HepG2 (cell line): ENCODE data around the gene UNC5C.

Experiments used
- KIAA2018 ChIP-seq: sonication (generic); formaldehyde crosslinking; IDR thresholded peaks from 2 replicates; pipeline ENCODE4 v1.5.0; 2020; ENCODE audit warnings: mild to moderate bottlenecking, missing genetic modification reagents, borderline replicate concordance
- SALL2 ChIP-seq: sonication (generic); formaldehyde crosslinking; IDR thresholded peaks from 2 replicates; pipeline ENCODE4 v1.8.1; 2023; ENCODE audit warnings: mild to moderate bottlenecking, missing genetic modification reagents, inconsistent platforms
- SMARCC2 ChIP-seq: fragments of 450-650 bp; IDR thresholded peaks from 2 replicates; pipeline ENCODE4 v1.6.1; 2017; ENCODE audit warnings: antibody characterized with exemption, mild to moderate bottlenecking
- ZNF318 ChIP-seq: sonication (generic); formaldehyde crosslinking; IDR thresholded peaks from 2 replicates; pipeline ENCODE4 v1.4.0; 2020; ENCODE audit warnings: mild to moderate bottlenecking, missing genetic modification reagents
- ZNF354B ChIP-seq: sonication (generic); formaldehyde crosslinking; IDR thresholded peaks from 2 replicates; pipeline ENCODE4 v1.8.0; 2022; ENCODE audit warnings: mild to moderate bottlenecking, missing genetic modification reagents
- ZNF776 ChIP-seq: sonication (generic); formaldehyde crosslinking; IDR thresholded peaks from 2 replicates; pipeline ENCODE4 v1.4.0; 2020; ENCODE audit warnings: mild to moderate bottlenecking, missing genetic modification reagents
- TF ChIP-seq, protein P1 (sequence below): sonication (generic); formaldehyde crosslinking; IDR thresholded peaks from one replicate; pipeline ENCODE4 v1.5.1; 2020; ENCODE audit warnings: mild to moderate bottlenecking, missing genetic modification reagents; ENCODE audit errors: not compliant biosample characterization

DNA sequence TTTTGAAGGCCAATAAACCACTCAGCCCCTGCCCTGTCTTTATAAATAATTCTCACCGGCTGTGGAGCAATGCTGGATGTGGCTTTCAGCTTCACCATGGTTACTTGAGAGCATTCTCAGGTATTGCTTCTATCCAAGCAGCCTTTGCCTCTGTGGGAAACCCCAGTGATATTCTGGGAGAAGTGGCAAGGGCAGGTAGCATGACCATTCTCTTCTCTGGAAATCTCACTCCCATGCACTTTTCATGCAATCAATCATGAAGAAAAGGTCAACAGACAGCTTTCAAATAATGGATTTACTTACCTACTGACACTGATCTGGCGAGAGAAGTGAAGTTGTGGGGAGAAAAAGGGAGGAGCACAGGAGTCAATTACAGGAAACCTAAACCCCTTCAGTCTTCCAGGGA is 49.5 kb downstream of the UNC5C start:
- TF ChIP-seq ZNF354B (CRISPR knock-in tag), result no peak
- TF ChIP-seq KIAA2018 (CRISPR knock-in tag), result no peak
- TF ChIP-seq, protein P1, sequence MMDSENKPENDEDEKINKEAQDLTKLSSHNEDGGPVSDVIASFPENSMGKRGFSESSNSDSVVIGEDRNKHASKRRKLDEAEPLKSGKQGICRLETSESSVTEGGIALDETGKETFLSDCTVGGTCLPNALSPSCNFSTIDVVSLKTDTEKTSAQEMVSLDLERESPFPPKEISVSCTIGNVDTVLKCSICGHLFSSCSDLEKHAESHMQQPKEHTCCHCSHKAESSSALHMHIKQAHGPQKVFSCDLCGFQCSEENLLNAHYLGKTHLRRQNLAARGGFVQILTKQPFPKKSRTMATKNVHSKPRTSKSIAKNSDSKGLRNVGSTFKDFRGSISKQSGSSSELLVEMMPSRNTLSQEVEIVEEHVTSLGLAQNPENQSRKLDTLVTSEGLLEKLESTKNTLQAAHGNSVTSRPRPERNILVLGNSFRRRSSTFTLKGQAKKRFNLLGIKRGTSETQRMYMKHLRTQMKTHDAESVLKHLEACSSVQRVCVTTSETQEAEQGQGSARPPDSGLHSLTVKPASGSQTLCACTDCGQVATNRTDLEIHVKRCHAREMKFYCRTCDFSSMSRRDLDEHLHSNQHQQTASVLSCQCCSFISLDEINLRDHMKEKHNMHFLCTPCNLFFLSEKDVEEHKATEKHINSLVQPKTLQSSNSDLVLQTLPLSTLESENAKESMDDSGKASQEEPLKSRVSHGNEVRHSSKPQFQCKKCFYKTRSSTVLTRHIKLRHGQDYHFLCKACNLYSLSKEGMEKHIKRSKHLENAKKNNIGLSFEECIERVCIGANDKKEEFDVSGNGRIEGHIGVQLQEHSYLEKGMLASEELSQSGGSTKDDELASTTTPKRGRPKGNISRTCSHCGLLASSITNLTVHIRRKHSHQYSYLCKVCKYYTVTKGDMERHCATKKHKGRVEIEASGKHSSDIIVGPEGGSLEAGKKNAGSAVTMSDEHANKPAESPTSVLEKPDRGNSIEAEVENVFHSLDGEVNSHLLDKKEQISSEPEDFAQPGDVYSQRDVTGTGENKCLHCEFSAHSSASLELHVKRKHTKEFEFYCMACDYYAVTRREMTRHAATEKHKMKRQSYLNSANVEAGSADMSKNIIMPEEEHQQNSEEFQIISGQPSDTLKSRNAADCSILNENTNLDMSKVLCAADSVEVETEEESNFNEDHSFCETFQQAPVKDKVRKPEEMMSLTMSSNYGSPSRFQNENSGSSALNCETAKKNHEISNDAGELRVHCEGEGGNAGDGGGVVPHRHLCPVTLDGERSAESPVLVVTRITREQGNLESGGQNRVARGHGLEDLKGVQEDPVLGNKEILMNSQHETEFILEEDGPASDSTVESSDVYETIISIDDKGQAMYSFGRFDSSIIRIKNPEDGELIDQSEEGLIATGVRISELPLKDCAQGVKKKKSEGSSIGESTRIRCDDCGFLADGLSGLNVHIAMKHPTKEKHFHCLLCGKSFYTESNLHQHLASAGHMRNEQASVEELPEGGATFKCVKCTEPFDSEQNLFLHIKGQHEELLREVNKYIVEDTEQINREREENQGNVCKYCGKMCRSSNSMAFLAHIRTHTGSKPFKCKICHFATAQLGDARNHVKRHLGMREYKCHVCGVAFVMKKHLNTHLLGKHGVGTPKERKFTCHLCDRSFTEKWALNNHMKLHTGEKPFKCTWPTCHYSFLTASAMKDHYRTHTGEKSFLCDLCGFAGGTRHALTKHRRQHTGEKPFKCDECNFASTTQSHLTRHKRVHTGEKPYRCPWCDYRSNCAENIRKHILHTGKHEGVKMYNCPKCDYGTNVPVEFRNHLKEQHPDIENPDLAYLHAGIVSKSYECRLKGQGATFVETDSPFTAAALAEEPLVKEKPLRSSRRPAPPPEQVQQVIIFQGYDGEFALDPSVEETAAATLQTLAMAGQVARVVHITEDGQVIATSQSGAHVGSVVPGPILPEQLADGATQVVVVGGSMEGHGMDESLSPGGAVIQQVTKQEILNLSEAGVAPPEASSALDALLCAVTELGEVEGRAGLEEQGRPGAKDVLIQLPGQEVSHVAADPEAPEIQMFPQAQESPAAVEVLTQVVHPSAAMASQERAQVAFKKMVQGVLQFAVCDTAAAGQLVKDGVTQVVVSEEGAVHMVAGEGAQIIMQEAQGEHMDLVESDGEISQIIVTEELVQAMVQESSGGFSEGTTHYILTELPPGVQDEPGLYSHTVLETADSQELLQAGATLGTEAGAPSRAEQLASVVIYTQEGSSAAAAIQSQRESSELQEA (CRISPR knock-in tag), result no peak
- TF ChIP-seq ZNF318 (CRISPR knock-in tag), result no peak
- TF ChIP-seq ZNF776 (CRISPR knock-in tag), result no peak
- TF ChIP-seq SALL2, result no peak
- no peak for TF ChIP-seq SMARCC2
